ENCODE data around the gene GATAD2A.
A peak's percentile ranks its signal among the peaks of the same experiment; 100 is the strongest.

The GATAD2A gene

GRCh38 chr19:19488875-19489690 is 83.6 kb downstream of the GATAD2A start:
- no peaks in the 10 kb centered on the region for H3K27me3 ChIP-seq (ENCODE audit: insufficient read depth, insufficient read length)
- TF ChIP-seq SUZ12 (IDR thresholded peaks at IDR 0.05; ENCODE audit: extremely low read depth, insufficient read depth, insufficient read length) (no peak), ZNF274 (IDR thresholded peaks at IDR 0.05; ENCODE audit: low read depth, low read length) (no peak), YY1 (IDR thresholded peaks at IDR 0.05; ENCODE audit: insufficient read depth, insufficient read length) (peak; percentile 70)
- H3K4me3 ChIP-seq (ENCODE audit: insufficient read length, low read depth) = no peak overlapping the region
- no peaks in the 10 kb centered on the region for H3K9me3 ChIP-seq (ENCODE audit: insufficient read depth, low read length)
- peaks cover 43% of the 10 kb centered on the region for H3K4me1 ChIP-seq (ENCODE audit: insufficient read depth, insufficient read length)
- H3K9ac ChIP-seq (ENCODE audit: insufficient read length, low read depth) = no peak overlapping the region
- H3K36me3 ChIP-seq (ENCODE audit: insufficient read depth, insufficient read length, low read length) = peaks cover 53% of the 10 kb centered on the region
- DNase-seq (ENCODE audit: low read depth, low spot score) = peak; percentile 88

- DNase-seq (ENCODE audit: low read depth, low spot score) = no peak
- Histone ChIP-seq H3K36me3 (ENCODE audit: insufficient read depth, insufficient read length, low read length) (peaks cover 60% of the 10 kb centered on the region), H3K9ac (ENCODE audit: insufficient read length, low read depth) (no peak overlapping the region), H3K4me3 (ENCODE audit: insufficient read length, low read depth) (no peak overlapping the region), H3K4me1 (ENCODE audit: insufficient read depth, insufficient read length) (peaks cover 44% of the 10 kb centered on the region), H3K27me3 (ENCODE audit: insufficient read depth, insufficient read length) (no peaks in the 10 kb centered on the region), H3K9me3 (ENCODE audit: insufficient read depth, low read length) (no peaks in the 10 kb centered on the region)
- no peak for TF ChIP-seq YY1 (IDR thresholded peaks at IDR 0.05; ENCODE audit: insufficient read depth, insufficient read length)
- no peak for TF ChIP-seq ZNF274 (IDR thresholded peaks at IDR 0.05; ENCODE audit: low read depth, low read length)
- TF ChIP-seq SUZ12 (IDR thresholded peaks at IDR 0.05; ENCODE audit: extremely low read depth, insufficient read depth, insufficient read length) = no peak
Observed at GRCh38 chr19:19489804-19490204, 84.3 kb downstream of the GATAD2A start.

- H3K9ac ChIP-seq (ENCODE audit: insufficient read length, low read depth) = peak overlapping the region; percentile 66
- H3K4me1 ChIP-seq (ENCODE audit: insufficient read depth, insufficient read length) = peaks cover 40% of the 10 kb centered on the region
- no peaks in the 10 kb centered on the region for H3K27me3 ChIP-seq (ENCODE audit: insufficient read depth, insufficient read length)
- DNase-seq (ENCODE audit: low read depth, low spot score) = peak; percentile 66
- H3K9me3 ChIP-seq (ENCODE audit: insufficient read depth, low read length) = no peaks in the 10 kb centered on the region
- H3K36me3 ChIP-seq (ENCODE audit: insufficient read depth, insufficient read length, low read length) = peaks cover 63% of the 10 kb centered on the region
- TF ChIP-seq SUZ12 (IDR thresholded peaks at IDR 0.05; ENCODE audit: extremely low read depth, insufficient read depth, insufficient read length) (no peak), ZNF274 (IDR thresholded peaks at IDR 0.05; ENCODE audit: low read depth, low read length) (no peak), YY1 (IDR thresholded peaks at IDR 0.05; ENCODE audit: insufficient read depth, insufficient read length) (no peak)
- H3K4me3 ChIP-seq (ENCODE audit: insufficient read length, low read depth) = no peak overlapping the region
Observed at GRCh38 chr19:19490214-19490968, 84.9 kb downstream of the GATAD2A start.

- TF ChIP-seq YY1 (IDR thresholded peaks at IDR 0.05; ENCODE audit: insufficient read depth, insufficient read length) (no peak), ZNF274 (IDR thresholded peaks at IDR 0.05; ENCODE audit: low read depth, low read length) (no peak), SUZ12 (IDR thresholded peaks at IDR 0.05; ENCODE audit: extremely low read depth, insufficient read depth, insufficient read length) (no peak)
- Histone ChIP-seq H3K27me3 (ENCODE audit: insufficient read depth, insufficient read length) (no peaks in the 10 kb centered on the region), H3K9me3 (ENCODE audit: insufficient read depth, low read length) (no peaks in the 10 kb centered on the region), H3K9ac (ENCODE audit: insufficient read length, low read depth) (no peak overlapping the region), H3K36me3 (ENCODE audit: insufficient read depth, insufficient read length, low read length) (peaks cover 69% of the 10 kb centered on the region), H3K4me3 (ENCODE audit: insufficient read length, low read depth) (no peak overlapping the region), H3K4me1 (ENCODE audit: insufficient read depth, insufficient read length) (peaks cover 35% of the 10 kb centered on the region)
- DNase-seq (ENCODE audit: low read depth, low spot score) = no peak
Observed at GRCh38 chr19:19491321-19492025, 86.0 kb downstream of the GATAD2A start.

- no peaks in the 10 kb centered on the region for H3K27me3 ChIP-seq (ENCODE audit: insufficient read depth, insufficient read length)
- peaks cover 69% of the 10 kb centered on the region for H3K36me3 ChIP-seq (ENCODE audit: insufficient read depth, insufficient read length, low read length)
- no peak overlapping the region for H3K4me3 ChIP-seq (ENCODE audit: insufficient read length, low read depth)
- no peak overlapping the region for H3K9ac ChIP-seq (ENCODE audit: insufficient read length, low read depth)
- no peak for DNase-seq (ENCODE audit: low read depth, low spot score)
- TF ChIP-seq ZNF274 (IDR thresholded peaks at IDR 0.05; ENCODE audit: low read depth, low read length) (no peak), SUZ12 (IDR thresholded peaks at IDR 0.05; ENCODE audit: extremely low read depth, insufficient read depth, insufficient read length) (no peak), YY1 (IDR thresholded peaks at IDR 0.05; ENCODE audit: insufficient read depth, insufficient read length) (no peak)
- peaks cover 30% of the 10 kb centered on the region for H3K4me1 ChIP-seq (ENCODE audit: insufficient read depth, insufficient read length)
- H3K9me3 ChIP-seq (ENCODE audit: insufficient read depth, low read length) = no peaks in the 10 kb centered on the region
Observed at GRCh38 chr19:19492026-19492610, 86.6 kb downstream of the GATAD2A start.

GRCh38 chr19:19493841-19494546 is 88.5 kb downstream of the GATAD2A start:
- Histone ChIP-seq H3K27me3 (ENCODE audit: insufficient read depth, insufficient read length) (no peaks in the 10 kb centered on the region), H3K36me3 (ENCODE audit: insufficient read depth, insufficient read length, low read length) (peaks cover 80% of the 10 kb centered on the region), H3K4me1 (ENCODE audit: insufficient read depth, insufficient read length) (peaks cover 18% of the 10 kb centered on the region), H3K4me3 (ENCODE audit: insufficient read length, low read depth) (no peak overlapping the region), H3K9me3 (ENCODE audit: insufficient read depth, low read length) (no peaks in the 10 kb centered on the region), H3K9ac (ENCODE audit: insufficient read length, low read depth) (no peak overlapping the region)
- DNase-seq (ENCODE audit: low read depth, low spot score) = no peak
- TF ChIP-seq SUZ12 (IDR thresholded peaks at IDR 0.05; ENCODE audit: extremely low read depth, insufficient read depth, insufficient read length) (no peak), ZNF274 (IDR thresholded peaks at IDR 0.05; ENCODE audit: low read depth, low read length) (no peak), YY1 (IDR thresholded peaks at IDR 0.05; ENCODE audit: insufficient read depth, insufficient read length) (no peak)

All from NT2/D1 (cell line).